ENCODE measurements around the gene STK32C. TPM values are rescaled to one million over a fixed set of nuclear protein-coding genes. Genes with fewer than 3 reads are reported as not detected.
"Not testable (repeated sequence)": the region's sequence is repeated elsewhere in the genome, so short reads cannot be mapped to it uniquely, and the experiment has no call there.

Gene STK32C
- total and polyA plus RNA-seq, 7 donors: 3.6 to 11.7 (median 6.6) TPM

GRCh38 chr10:132354356-132355094 lies 46.8 kb upstream of the STK32C start:
- Histone ChIP-seq H3K36me3 (ENCODE audit: insufficient read depth in 1 of 2, low read depth in 1 of 2) (no peaks in the 10 kb centered on the region), H3K9me3 (no peaks in the 10 kb centered on the region), H3K4me1 (no peaks in the 10 kb centered on the region), H3K27ac (no peak overlapping the region), H3K27me3 (ENCODE audit: insufficient read depth in 3 of 3, low read length in 2 of 3) (no peaks in the 10 kb centered on the region), H3K4me3 (no peak overlapping the region)
- ATAC-seq (no peak), DNase-seq (no peak)
- 90 to 92% (median 91%) methylated on average over 32 of the region's 32 CpGs for WGBS, 3 donors
- intact Hi-C loops (cut with DNase I): loop anchor here (2.0 to 5.0 kb wide), 2 partner anchors 47 to 132 kb away; partner anchors contain the start of gene STK32C (in 1 of the 2)
- no peak for TF ChIP-seq CTCF (IDR thresholded peaks at IDR 0.05)

GRCh38 chr10:132353456-132354355 lies 46.0 kb upstream of the STK32C start:
- intact Hi-C loops (cut with DNase I): loop anchor here (1.0 to 5.0 kb wide), 3 partner anchors 46 to 131 kb away; partner anchors contain the start of gene STK32C (in 1 of the 2)

GRCh38 chr10:132352462-132353308 lies 44.9 kb upstream of the STK32C start:
- peak; percentile 84 for TF ChIP-seq CTCF (IDR thresholded peaks at IDR 0.05)
- WGBS, 3 donors: 57 to 59% (median 58%) methylated on average over 22 to 33 of the region's 44 CpGs
- intact Hi-C loops (cut with DNase I): loop anchor here in 1 of 2 donors (1.0 to 5.0 kb wide), 2 partner anchors 45 to 129 kb away; partner anchors contain the start of gene STK32C
- H3K9me3 ChIP-seq; H3K27me3 ChIP-seq (ENCODE audit: insufficient read depth in 3 of 3, low read length in 2 of 3); H3K36me3 ChIP-seq (ENCODE audit: insufficient read depth in 1 of 2, low read depth in 1 of 2); H3K27ac ChIP-seq; H3K4me1 ChIP-seq; H3K4me3 ChIP-seq: not testable (repeated sequence)
- DNase-seq (peak; percentile 76 to 86), ATAC-seq (peak; percentile 70 to 86 (median 78))

More at GRCh38 chr10:132353456-132354355, 46.0 kb upstream of the STK32C start:
- H3K27ac ChIP-seq: no peak overlapping the region
- H3K4me3 ChIP-seq: no peak overlapping the region
- 90 to 94% (median 93%) methylated on average over 19 to 20 of the region's 20 CpGs for WGBS, 3 donors
- no peaks in the 10 kb centered on the region for H3K4me1 ChIP-seq
- TF ChIP-seq CTCF (IDR thresholded peaks at IDR 0.05): no peak
- no peaks in the 10 kb centered on the region for H3K9me3 ChIP-seq
- peak in 1 of 4 donors; percentile 13 for ATAC-seq
- no peaks in the 10 kb centered on the region for H3K27me3 ChIP-seq (ENCODE audit: insufficient read depth in 3 of 3, low read length in 2 of 3)
- no peaks in the 10 kb centered on the region for H3K36me3 ChIP-seq (ENCODE audit: insufficient read depth in 1 of 2, low read depth in 1 of 2)
- no peak for DNase-seq

GRCh38 chr10:132351611-132352010 lies 43.9 kb upstream of the STK32C start:
- 88 to 94% (median 88%) methylated on average over 22 to 25 of the region's 25 CpGs for WGBS, 3 donors
- Histone ChIP-seq H3K4me1 (no peaks in the 10 kb centered on the region), H3K27ac (no peak overlapping the region), H3K36me3 (ENCODE audit: insufficient read depth in 1 of 2, low read depth in 1 of 2) (no peaks in the 10 kb centered on the region), H3K9me3 (no peaks in the 10 kb centered on the region), H3K27me3 (ENCODE audit: insufficient read depth in 3 of 3, low read length in 2 of 3) (no peaks in the 10 kb centered on the region), H3K4me3 (no peak overlapping the region)
- peak in 1 of 2 donors; percentile 19 for DNase-seq
- ATAC-seq: no peak
- intact Hi-C loops (cut with DNase I): loop anchor here in 1 of 2 donors (5.0 kb wide), 1 partner anchor 44 kb away; the partner anchor contains the start of gene STK32C
- TF ChIP-seq CTCF (IDR thresholded peaks at IDR 0.05): no peak
